Smooth muscle cell (in vitro differentiated cells): ENCODE measurements around the gene RNF223. TPM values are rescaled to one million over a fixed set of nuclear protein-coding genes. Genes with fewer than 3 reads are reported as not detected.

Experiments
- DNase-seq: peaks from one replicate; lab custom pipeline; 2025; ENCODE audit not compliant: unreplicated experiment; lab: John Stamatoyannopoulos, UW
- H2AFZ ChIP-seq: fragments of 200-600 bp; sonication (generic); 2 replicates; pipeline ENCODE4 v1.6.0; 2016; ENCODE audit warnings: antibody characterized with exemption, low read depth, mild to moderate bottlenecking
- H3F3A ChIP-seq: fragments of 200-600 bp; sonication (generic); 2 replicates; pipeline ENCODE4 v1.6.0; 2017; ENCODE audit warnings: antibody characterized with exemption, low read depth
- H3K27ac ChIP-seq: fragments of 200-600 bp; sonication (generic); 2 replicates; pipeline ENCODE4 v1.5.1; 2016; ENCODE audit warnings: low read depth, mild to moderate bottlenecking
- H3K27me3 ChIP-seq: fragments of 200-600 bp; sonication (generic); 2 replicates; pipeline ENCODE4 v1.6.1; 2016; ENCODE audit warnings: low read depth, mild to moderate bottlenecking
- H3K36me3 ChIP-seq: fragments of 200-600 bp; sonication (generic); 2 replicates; pipeline ENCODE4 v1.5.1; 2016; ENCODE audit warnings: low read depth
- H3K4me1 ChIP-seq: fragments of 200-600 bp; sonication (generic); 2 replicates; pipeline ENCODE4 v1.5.1; 2016; ENCODE audit warnings: low read depth
- H3K4me2 ChIP-seq: fragments of 200-600 bp; sonication (generic); 2 replicates; pipeline ENCODE4 v1.6.0; 2016; ENCODE audit warnings: mild to moderate bottlenecking
- H3K4me3 ChIP-seq: fragments of 200-600 bp; sonication (generic); 2 replicates; pipeline ENCODE4 v1.5.1; 2016; ENCODE audit warnings: mild to moderate bottlenecking
- H3K79me2 ChIP-seq: fragments of 200-600 bp; sonication (generic); 2 replicates; pipeline ENCODE4 v1.6.0; 2016; ENCODE audit warnings: low read depth, mild to moderate bottlenecking
- H3K9ac ChIP-seq: fragments of 200-600 bp; sonication (generic); 2 replicates; pipeline ENCODE4 v1.6.0; 2016; ENCODE audit warnings: low read depth
- H3K9me3 ChIP-seq: fragments of 200-600 bp; sonication (generic); replicated peaks from 2 replicates; pipeline ENCODE4 v1.5.1; 2016; ENCODE audit warnings: low read depth
- H4K20me1 ChIP-seq: fragments of 200-600 bp; sonication (generic); 2 replicates; pipeline ENCODE4 v1.6.0; 2016; ENCODE audit warnings: low read depth
- WGBS: methylation state at CpG from one replicate; pipeline ENCODE4 v1.1.7; 2016; ENCODE audit warnings: low lambda C conversion rate; 5-methylcytosine and 5-hydroxymethylcytosine counted together
- polyA plus RNA-seq: library from polyadenylated mRNA; unstranded; fragments of >200 nt; fragmentation: Nextera tagmentation; extraction: Ambion mirVana; gene quantifications from 2 replicates; pipeline ENCODE4 v1.2.1, GENCODE V29; 2016
- total RNA-seq: library from RNA; depleted of rRNA; stranded (reverse); fragments of >200 nt; gene quantifications from 2 replicates; pipeline ENCODE4 v1.2.3, GENCODE V29; 2014
- TF ChIP-seq, protein P1 (sequence below): fragments of 200-600 bp; sonication (generic); IDR thresholded peaks from 2 replicates; pipeline ENCODE4 v1.5.1; 2017; ENCODE audit warnings: borderline replicate concordance, mild to moderate bottlenecking, antibody characterized with exemption; ENCODE audit not compliant: insufficient read depth, poor library complexity, severe bottlenecking

The RNF223 gene
- total and polyA plus RNA-seq, 2 experiments from 2014 or later, result 1.6 to 4.3 TPM

GRCh38 chr1:1121611-1122077, 47.5 kb upstream of the RNF223 start:
- Histone ChIP-seq H2AFZ (peak overlapping the region; percentile 79), H4K20me1 (no peaks in the 10 kb centered on the region), H3K79me2 (no peaks in the 10 kb centered on the region), H3K9me3 (no peaks in the 10 kb centered on the region), H3K4me1 (no peaks in the 10 kb centered on the region), H3K27me3 (no peaks in the 10 kb centered on the region), H3K9ac (no peak overlapping the region), H3K4me3 (peak overlapping the region; percentile 28), H3F3A (no peaks in the 10 kb centered on the region), H3K4me2 (peak overlapping the region; percentile 79), H3K27ac (no peak overlapping the region), H3K36me3 (no peaks in the 10 kb centered on the region)
- TF ChIP-seq, protein P1, sequence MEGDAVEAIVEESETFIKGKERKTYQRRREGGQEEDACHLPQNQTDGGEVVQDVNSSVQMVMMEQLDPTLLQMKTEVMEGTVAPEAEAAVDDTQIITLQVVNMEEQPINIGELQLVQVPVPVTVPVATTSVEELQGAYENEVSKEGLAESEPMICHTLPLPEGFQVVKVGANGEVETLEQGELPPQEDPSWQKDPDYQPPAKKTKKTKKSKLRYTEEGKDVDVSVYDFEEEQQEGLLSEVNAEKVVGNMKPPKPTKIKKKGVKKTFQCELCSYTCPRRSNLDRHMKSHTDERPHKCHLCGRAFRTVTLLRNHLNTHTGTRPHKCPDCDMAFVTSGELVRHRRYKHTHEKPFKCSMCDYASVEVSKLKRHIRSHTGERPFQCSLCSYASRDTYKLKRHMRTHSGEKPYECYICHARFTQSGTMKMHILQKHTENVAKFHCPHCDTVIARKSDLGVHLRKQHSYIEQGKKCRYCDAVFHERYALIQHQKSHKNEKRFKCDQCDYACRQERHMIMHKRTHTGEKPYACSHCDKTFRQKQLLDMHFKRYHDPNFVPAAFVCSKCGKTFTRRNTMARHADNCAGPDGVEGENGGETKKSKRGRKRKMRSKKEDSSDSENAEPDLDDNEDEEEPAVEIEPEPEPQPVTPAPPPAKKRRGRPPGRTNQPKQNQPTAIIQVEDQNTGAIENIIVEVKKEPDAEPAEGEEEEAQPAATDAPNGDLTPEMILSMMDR, result no peak
- DNase-seq, result no peak
- WGBS, result 63% methylated on average over 10 of the region's 15 CpGs

GRCh38 chr1:1120866-1121591, 46.9 kb upstream of the RNF223 start:
- H3F3A ChIP-seq, result no peaks in the 10 kb centered on the region

DNA sequence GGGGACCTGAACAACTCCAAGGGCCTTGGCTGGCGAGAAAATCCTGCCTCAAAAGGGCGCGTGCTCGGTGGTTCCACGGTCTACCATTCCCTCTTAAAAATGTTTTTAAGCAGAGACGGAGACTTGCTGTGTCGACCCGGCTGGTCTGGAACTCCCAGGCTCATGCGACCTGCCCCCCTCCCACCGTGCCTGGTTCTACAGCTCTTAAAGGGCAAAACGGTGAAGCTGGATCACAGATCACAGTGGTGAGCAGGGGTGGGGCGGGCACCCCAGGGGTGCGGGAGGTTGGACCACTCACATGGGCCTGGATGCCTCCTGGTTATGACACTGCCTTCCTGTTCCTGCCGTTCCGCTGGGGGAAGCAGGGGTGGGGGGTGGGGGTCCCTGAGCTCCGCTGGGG, 46.0 kb upstream of the RNF223 start:
- Histone ChIP-seq H3K4me1 (no peaks in the 10 kb centered on the region), H4K20me1 (no peaks in the 10 kb centered on the region), H3K36me3 (no peaks in the 10 kb centered on the region), H3K79me2 (peaks cover 2% of the 10 kb centered on the region), H3K4me3 (no peak overlapping the region), H3K27me3 (no peaks in the 10 kb centered on the region), H3K4me2 (no peak overlapping the region), H2AFZ (no peak overlapping the region), H3K27ac (no peak overlapping the region), H3F3A (no peaks in the 10 kb centered on the region), H3K9ac (no peak overlapping the region), H3K9me3 (no peaks in the 10 kb centered on the region)
- no peak for DNase-seq
- TF ChIP-seq, protein P1, result no peak
- WGBS, result 88% methylated on average over 16 of the region's 16 CpGs

More at GRCh38 chr1:1120866-1121591, 46.9 kb upstream of the RNF223 start:
- no peak overlapping the region for H3K27ac ChIP-seq
- no peaks in the 10 kb centered on the region for H4K20me1 ChIP-seq
- 87% methylated on average over 21 of the region's 25 CpGs for WGBS
- no peak overlapping the region for H3K4me2 ChIP-seq
- no peak for DNase-seq
- TF ChIP-seq, protein P1, result no peak
- H2AFZ ChIP-seq, result no peak overlapping the region
- no peaks in the 10 kb centered on the region for H3K36me3 ChIP-seq
- no peak overlapping the region for H3K4me3 ChIP-seq
- no peaks in the 10 kb centered on the region for H3K9me3 ChIP-seq
- H3K4me1 ChIP-seq, result no peaks in the 10 kb centered on the region
- no peaks in the 10 kb centered on the region for H3K27me3 ChIP-seq
- no peaks in the 10 kb centered on the region for H3K79me2 ChIP-seq
- no peak overlapping the region for H3K9ac ChIP-seq
